DMS 273 (cell line): ENCODE data around the gene LRRC25.

ENCODE experiments used
- DNase-seq: peaks from one replicate; lab custom pipeline; 2025; ENCODE audit not compliant: unreplicated experiment; lab: John Stamatoyannopoulos, UW

The LRRC25 gene

GRCh38 chr19:18348171-18348570 is 49.3 kb downstream of the LRRC25 start:
- no peak for DNase-seq

DNA sequence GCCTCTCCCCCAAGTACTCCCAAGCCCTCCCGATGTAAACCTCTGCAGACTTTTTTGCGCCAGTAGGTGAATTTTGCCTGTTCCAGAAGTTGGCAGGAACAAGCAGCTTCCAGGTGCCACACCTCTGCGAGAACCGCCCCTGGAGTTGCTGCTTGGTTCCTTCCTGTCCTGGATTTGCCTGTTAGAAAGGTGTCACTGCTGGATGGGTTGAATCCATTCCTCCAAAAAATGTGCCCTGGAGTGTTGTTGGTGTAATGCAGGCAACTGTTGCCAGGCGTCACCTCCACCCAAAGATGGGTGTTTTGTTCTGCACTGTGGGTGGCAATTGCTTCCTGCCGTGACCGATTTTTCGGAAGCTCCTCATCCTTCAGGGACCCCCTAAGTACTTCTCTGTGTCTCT is 51.3 kb downstream of the LRRC25 start:
- DNase-seq = no peak

DNA sequence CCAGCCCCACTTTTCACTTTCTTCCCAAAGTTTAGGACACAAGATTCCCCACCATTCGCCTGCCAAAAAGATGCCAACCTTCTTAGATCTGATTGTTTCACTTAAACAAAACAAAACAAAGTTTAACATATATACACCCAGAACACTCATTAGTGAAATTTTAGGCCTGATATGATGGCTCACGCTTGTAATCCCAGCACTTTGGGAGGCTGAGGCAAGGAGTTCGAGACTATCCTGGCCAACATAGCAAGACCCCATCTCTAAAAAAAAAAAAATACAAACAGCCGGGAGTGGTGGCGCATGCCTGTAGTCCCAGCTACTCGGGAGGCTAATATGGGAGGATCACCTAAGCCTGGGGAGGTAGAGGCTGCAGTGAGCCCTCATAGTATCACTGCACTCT is 52.1 kb downstream of the LRRC25 start:
- DNase-seq = no peak

GRCh38 chr19:18344582-18344950 is 52.9 kb downstream of the LRRC25 start:
- no peak for DNase-seq

- no peak for DNase-seq
Measured at GRCh38 chr19:18342090-18342632, 55.3 kb downstream of the LRRC25 start.
